GM19043 (cell line): ENCODE data around the gene UTP14C.
"Not testable (repeated sequence)": the region's sequence is repeated elsewhere in the genome, so short reads cannot be mapped to it uniquely, and the experiment has no call there.

Experiments used
- ATAC-seq: cut with Tn5 transposase; IDR thresholded peaks from one replicate; pipeline ENCODE4 v1.9.1; 2021; ENCODE audit warnings: low read depth; ENCODE audit not compliant: unreplicated experiment

Gene UTP14C

DNA sequence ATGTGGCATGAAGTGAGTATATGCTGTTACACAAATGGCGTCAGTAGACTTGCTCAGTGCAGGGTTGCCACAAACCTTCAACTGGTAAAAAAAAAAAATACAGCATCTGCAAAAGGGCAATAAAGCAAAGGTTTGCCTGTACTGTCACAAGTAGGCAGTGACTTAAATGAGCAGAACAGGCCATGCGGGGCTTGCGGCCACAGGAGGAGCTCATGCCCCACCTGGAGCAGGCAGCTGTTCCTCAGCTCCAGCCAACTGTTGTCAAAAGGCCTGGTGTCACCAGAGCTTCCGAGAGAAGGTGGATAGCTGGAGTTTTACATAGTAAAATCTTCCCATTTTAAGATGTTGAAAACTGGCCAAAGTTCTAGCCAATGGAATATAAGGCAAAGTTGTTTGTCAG lies 20.9 kb upstream of the UTP14C start:
- no peak for ATAC-seq

DNA sequence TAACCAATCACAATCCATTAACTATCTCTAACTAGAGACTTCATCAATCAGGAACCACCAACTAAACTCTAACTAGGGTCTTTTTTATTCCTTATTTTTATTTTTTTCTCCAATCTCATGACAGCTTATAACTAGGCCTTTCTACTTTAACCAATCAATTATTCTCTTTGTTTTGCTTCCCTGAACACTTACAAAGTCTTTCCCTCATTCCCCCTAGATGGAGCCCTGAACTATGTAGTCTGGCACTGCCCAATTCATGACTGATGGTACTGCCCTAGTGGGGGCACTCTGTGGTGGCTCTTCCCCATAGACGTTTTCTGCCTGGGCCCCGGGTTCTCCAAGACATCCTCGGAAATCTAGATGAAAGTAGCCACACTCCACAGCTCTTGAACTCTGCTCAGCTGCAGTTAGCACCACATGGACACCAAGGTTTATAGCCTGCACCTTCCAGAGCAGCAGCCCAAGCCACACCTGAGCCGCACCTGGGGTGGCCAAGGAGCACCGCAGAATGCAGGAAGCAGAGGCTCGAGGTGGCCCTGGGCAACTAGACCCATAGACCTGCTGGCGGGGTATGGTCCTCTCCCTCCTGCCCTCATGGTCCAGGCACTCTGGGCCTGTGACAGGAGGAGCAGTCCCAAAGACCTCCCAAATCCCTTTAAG lies 19.9 kb upstream of the UTP14C start:
- ATAC-seq = no peak

DNA sequence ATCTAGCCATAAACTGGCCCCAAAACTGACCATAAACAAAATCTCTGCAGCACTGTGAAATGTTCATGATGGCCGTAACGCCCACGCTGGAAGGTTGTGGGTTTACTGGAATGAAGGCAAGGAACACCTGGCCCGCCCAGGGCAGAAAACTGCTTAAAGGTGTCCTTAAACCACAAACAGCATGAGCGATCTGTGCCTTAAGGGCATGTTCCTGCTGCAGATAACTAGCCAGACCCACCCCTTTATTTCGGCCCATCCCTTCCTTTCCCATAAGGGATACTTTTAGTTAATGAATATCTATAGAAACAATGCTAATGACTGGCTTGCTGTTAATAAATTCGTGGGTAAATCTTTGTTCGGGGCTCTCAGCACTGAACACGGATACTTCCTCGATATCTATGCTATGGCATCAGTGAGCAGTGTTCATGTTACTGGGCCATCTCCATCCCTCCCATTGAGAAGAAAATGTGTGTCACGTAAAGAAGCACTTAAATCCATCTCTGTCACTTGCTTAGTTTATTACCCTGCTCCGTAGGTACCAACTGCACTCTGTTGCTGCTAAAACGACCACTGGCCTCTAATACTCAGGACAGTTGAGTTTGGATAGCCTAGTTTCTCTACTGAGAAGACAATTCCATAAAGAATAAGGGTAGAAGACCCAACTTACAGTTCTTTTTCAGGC lies 18.5 kb upstream of the UTP14C start:
- no peak for ATAC-seq

DNA sequence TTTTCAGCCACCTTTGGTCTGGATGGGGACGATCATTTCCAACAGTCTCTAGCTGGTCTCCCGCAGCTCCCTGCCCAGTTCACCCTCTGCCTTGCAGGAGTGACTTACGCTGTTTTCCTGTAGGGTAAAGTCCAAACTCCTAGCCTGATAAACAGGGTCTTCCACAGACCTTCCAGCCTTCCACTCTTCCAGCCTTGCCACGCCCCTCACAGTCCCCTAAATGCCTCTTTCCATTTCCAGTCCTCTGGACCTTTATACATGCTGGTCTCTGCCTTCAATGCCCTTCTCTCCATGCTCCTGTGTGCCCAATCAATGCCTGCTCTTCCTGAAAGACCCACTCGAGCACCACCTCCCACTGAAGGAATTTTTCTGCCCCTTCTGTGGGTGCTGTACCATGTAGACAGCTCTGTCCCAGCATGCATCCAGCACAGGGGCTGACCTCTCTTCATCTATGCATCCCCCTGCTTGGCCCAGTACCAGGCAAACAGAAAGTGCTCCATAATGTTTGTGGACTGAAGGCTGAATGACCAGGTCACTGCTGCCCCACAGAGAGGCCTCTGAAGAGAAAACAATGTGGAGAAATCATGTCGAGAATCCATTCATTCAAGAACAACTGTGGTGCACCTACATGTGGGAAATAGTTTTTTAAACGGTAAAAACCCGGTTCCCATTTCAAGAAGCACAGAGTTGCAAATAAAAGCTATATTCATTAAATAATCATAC lies 17.8 kb upstream of the UTP14C start:
- no peak for ATAC-seq

DNA sequence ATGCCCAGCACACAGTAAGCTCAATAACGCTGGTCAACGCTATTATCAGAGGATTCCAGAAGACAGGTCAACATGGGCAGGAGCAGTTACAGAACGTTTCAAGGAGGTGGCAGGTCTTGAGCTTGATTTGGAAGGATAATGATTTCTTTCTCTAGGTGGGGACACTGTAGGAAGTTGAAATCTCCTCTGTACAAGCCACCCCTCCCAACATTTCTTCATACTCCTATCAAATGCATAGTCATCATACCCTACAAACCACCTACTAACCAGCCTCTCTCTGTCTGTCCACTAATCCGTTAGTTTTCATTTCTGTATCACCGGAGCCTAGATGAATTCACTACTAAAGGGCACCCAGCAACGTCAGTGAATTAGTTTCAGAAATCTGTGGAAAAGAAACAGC lies 14.5 kb upstream of the UTP14C start:
- ATAC-seq = no peak

DNA sequence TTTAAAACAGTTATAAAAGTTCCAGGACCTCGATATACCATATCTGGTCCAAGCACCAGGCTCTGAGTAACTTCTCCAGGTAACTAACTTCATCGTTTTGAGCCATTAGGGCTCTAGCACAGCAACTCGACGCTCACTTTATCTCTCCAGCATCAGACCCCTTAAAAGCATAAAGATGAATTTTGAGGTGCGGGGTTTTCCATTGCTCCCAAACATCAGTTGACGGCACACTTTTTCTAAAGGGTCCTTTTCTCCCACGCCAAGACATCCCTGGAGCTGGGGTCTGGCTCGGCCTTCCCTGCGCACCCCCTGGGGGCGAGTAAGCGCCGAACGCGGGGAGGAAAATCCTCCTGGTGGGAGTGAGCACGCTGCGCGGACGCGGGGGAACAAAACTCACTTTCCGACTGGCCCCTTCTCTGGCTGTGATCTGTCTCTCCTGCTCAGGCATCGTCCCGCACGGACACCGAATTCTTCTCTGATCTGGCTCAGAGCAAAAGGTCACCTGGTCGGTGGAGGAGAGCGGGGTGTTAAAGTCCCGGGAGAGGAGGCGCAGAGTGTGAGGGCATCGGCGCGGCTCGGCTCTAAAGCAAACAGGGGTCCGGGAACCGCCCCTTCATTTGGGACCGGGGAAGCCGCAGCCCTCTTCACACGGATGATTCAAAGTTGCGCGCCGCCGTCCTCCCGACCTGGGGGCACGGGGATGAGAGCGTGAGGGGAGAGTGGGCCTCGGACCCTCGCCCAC lies 13.4 kb upstream of the UTP14C start, which contains the start of gene ATP7B:
TSS of gene ATP7B (minus strand) at position 561 of the 742 bp plus-strand sequence. CDS start at position 448, 113 bp downstream.
- no peak for ATAC-seq

DNA sequence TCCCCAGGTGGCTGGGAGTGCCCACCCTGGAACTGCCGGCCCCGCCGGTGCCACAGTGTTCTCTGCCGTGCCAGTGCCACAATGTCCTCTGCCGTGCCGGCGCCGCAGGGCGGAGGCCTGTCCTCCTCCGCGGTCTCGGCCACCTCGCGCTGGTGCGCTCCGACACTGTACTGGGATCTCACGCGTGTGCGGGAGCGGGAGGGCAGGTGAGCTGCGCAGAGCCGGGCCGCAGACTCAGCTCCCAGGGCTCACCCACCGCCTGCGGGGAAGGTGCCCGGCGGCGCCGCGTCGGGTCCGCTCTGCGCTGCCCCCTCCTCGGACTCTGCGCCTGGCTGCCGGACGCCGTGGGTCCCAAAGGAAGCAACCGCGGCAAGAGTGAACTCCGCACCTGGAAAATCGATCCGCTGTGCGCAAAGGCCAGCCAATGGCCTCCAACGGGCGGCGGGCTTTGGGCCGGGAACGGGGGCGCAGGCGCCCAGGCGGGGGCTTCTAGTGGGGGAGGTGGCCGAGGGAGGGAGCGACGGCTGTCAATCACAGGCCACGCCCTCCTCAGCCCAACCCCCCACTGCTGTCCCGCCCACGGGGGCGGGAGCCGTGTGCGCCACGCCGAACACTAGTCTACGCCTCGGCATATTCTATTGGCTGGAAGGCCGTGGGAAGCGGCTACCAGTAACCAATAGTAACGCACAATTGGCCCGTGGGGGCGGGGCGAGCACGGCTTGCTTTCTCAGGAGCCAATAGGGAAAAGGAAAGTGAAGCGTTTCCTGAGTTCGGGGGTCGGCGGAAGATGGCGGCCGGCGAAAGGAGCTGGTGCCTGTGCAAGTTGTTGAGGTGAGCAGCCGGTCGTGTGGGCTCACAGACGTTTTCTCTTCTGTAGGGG lies 12.6 kb upstream of the UTP14C start, which contains the start of gene ALG11:
TSS of gene ALG11 (plus strand) at position 767 of the 880 bp plus-strand sequence. CDS start at position 788, 21 bp downstream.
- peak; percentile 100 for ATAC-seq

DNA sequence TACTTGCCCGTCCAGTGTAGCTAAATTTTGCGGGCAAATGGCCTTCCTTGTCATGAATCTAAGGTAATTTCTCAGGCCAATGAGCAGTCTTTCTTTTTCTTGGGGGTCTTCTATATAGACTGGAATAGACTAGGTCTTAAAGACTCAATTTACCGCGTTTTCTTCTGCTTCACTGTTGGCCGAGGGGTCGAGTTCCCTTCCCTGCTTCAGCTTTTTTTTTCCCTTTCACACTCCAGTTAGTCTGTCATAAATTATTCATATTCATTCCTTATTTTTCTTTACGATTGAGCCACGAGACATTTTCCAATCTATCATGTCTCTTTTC lies 12.0 kb upstream of the UTP14C start:
- ATAC-seq = no peak

DNA sequence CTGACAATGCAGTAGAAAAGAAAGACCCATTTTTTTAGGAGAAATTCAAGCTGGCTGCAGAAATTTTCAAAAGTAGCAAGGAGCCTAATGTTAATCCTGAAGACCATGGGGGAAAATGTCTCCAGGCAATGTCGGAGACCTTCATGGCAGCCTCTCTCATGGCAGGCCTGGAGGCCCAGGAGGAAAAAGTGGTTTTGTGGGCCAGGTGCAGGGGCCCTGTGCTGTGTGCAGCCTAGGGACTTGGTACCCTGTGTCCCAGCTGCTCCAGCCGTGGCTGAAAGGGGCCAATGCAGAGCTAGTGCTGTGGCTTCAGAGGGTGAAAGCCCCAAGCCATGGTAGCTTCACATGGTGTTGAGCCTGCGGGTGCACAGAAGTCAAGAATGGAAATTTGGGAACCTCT lies 8.2 kb upstream of the UTP14C start:
- no peak for ATAC-seq

DNA sequence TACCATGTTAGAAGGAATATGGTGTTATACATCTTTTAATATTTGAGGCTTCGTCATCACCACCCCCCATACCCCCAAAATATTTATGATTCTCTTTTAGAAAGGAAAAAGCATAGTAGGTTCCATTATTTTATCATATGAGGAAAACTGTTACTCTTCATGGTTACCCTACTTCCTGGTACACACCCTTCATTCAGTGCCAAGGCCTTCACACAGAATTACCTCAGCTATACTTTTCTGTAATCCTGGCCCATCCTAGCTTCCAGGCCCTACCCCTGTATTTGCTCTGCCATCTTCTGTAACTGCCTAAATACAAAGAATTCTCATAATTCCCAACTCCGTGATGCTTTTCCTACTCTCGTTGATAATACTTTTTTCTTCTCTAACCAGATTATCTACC lies 4.3 kb upstream of the UTP14C start:
- no peak for ATAC-seq

DNA sequence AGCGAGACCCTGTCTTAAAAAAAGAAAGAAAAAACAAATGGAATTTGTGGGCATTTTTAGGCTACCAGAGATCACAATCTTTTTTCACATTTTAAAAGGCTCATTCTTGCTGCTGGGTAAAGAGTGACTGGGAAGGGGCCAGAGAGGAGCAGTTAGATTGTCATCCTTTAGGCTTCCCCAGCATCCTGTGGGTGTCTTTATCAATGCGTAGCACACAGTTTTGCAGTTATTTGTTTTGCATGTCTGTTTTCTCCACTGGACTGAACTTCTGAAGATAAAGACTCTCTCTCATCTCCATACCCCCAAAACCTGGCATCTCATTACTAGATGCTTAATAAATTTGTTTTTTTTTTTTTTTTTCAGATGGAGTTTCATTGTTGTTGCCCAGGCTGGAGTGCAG lies 2.1 kb upstream of the UTP14C start:
- ATAC-seq = no peak

DNA sequence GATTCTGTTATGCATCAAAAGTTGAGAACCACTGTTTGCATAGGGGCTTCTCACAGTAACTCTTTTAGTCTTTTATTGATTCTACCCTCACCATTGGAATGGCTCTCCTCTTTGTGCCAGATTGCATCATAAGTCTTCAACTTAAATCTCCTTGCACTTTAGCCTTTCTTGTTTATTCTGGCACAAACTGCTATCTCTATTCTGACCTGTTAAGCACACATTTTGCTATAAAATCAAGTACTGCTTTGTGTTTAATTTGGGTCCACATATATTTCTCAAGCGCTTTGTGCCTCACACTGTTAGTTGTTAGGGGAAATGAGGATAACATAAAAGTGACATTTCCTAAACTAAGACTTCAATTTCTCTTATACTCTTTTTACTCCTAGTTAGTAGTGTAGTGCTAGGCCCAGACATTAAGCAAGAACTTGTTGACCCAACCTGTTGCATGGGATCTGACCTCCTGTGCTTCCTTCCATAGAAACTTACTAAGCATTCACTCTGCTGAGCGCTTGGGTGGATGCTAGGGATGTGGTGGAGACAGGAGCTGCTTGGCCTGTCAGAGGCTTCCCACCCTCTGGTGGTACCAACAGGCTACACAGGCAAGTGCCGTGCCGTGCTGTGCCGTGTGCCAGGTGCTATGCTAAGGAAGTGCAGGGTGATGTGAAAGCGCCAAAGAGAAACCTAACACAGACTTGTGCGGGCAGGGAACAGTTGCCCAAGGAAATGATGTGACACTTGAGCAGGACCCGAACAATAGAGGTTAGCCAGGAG lies 1.2 kb downstream of the UTP14C start:
- ATAC-seq = no peak

DNA sequence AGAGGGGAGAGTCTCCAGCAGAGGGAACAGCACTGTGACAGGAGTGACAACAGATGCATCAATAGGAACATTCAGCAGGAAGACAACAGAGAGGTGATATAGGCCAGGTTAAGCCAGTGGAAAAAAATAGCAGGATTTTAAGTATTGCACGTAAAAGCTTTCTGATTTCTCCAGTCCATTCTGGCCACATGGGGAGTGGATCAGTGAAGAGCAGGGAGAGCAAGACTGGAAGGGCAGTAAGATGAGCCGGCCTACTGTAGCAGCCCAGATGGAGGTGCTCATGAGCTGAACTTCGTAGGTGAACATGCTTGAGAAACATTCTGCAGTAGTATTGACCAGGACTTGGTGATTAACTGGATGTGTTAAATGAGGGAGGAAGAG lies 1.7 kb downstream of the UTP14C start:
- no peak for ATAC-seq

DNA sequence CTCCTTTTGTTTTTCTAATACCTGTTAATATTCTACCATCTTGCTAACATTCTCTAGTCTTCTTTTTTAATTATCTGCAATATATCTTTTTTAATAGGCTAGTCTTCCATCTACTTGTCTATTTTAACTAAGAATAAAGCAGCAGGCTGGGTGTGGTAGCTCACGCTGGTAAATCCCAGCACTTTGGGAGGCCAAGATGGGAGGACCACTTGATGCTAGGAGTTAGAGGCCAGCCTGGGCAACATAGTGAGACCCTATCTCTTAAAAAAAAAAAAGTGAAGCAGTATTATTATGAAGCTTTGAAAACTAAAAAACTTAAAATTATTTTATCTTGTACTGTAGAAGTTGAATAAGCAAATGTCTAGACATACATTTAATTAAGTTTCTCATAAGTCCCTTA lies 3.3 kb downstream of the UTP14C start:
- no peak for ATAC-seq

DNA sequence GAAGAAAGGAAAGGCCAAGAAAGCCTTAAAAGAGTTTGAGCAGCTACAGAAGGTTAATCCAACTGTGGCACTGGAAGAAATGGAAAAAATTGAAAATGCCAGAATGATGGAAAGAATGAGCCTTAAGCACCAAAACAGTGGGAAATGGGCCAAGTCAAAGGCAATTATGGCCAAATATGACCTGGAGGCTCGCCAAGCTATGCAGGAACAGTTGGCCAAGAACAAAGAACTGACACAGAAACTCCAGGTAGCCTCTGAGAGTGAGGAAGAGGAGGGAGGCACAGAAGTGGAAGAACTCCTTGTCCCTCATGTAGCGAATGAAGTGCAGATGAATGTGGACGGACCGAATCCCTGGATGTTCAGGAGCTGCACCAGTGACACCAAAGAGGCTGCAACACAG lies 5.1 kb downstream of the UTP14C start:
- no peak for ATAC-seq

DNA sequence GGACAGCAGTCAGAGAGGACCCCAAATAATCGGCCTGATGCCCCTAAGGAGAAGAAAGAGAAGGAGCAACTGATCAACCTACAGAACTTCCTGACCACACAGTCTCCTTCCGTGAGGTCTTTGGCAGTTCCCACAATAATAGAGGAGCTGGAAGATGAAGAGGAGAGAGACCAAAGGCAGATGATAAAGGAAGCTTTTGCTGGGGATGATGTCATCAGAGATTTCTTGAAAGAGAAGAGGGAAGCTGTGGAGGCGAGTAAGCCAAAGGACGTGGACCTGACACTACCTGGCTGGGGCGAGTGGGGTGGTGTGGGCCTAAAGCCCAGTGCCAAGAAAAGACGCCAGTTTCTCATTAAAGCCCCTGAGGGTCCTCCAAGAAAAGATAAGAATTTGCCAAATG lies 5.9 kb downstream of the UTP14C start:
- not testable (repeated sequence) for ATAC-seq

DNA sequence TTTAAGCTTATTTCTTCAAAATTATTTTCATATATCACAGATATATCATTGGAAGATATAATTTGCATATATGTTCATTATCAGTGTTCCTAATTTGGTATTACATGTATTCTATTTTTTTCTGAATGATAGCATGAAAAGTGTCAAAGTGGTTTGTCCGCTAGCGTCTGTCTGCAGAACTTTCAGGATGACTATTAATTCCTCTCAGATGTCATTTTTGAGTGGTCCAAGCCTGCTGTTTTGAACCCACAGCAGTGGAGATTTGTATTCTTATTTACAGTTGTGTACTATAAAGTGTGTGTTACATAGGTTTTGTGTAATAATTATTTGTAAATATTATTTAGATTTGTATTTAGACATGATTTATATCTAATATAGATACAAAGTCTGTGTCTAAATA lies 8.5 kb downstream of the UTP14C start:
- ATAC-seq = no peak

DNA sequence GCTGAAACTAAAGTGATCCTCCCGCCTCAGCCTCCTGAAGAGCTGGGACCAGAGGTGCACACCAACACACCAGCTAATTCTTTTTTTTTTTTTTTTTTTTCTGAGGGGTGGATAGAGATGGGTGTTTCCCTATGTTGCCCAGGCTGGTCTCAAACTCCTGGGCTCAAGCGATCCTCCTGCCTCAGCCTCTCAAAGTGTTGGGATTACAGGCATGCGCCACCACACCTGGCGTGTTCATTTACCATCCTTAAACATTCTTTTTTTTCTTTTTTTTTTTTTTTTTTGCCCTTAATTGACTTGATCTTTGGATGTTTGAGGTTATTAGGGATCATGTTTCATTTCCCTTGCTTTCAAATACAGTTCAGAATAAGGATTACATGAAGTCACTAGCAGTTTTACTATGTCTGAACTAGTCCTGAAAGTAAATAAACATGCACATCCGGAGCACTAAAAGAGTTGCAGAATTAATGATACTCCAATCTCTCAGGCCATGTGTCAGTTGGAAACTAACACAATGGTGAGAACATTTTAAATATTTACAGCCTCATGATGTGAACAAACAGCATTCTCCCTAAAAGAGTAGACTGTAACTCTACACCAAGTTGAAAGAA lies 10.2 kb downstream of the UTP14C start:
- ATAC-seq = no peak

DNA sequence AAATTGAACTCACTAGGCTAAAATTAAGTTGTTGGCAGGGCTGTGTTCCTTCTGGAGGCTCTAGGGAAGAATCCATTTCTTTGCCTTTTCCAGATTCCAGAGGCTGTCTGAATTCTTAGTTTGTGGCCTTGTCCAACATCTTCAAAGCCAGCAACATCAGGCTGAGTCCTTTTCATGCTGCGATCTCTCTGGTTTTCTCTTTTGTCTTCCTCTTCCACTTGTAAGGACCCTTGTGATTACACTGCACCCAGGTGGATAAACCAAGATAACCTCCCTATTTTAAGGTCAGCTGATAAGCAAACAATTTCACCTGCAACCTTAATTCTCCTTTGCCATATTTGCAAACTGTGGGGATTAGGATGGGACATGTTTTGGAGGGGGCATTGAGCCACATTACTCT lies 11.5 kb downstream of the UTP14C start:
- no peak for ATAC-seq
